Spinal cord (tissue), 10 donors: ENCODE data around the gene ACKR3. TPM values are rescaled to one million over a fixed set of nuclear protein-coding genes. Genes with fewer than 3 reads are reported as not detected.

Source experiments
- DNase-seq, 6 donors: peaks; one replicate each; pipeline versions ENCODE4 v3.0.0 to v3.0.0-alpha.2; 2013 to 2015; ENCODE audit warnings: low spot score in 6 of 6, low read depth in 4 of 6
- H3K27ac ChIP-seq: one replicate; pipeline ENCODE4 v1.5.1; 2013; ENCODE audit warnings: low read depth, low read length, control low read depth
- H3K27me3 ChIP-seq: one replicate; pipeline ENCODE4 v1.6.1; 2013; ENCODE audit warnings: low read length; ENCODE audit not compliant: control insufficient read depth, insufficient read depth
- H3K36me3 ChIP-seq: one replicate; pipeline ENCODE4 v1.6.1; 2013; ENCODE audit warnings: low read length; ENCODE audit not compliant: control insufficient read depth, insufficient read depth
- H3K4me1 ChIP-seq: one replicate; pipeline ENCODE4 v1.6.1; 2013; ENCODE audit warnings: low read length; ENCODE audit not compliant: control insufficient read depth, insufficient read depth
- H3K4me3 ChIP-seq: one replicate; pipeline ENCODE4 v1.5.1; 2013; ENCODE audit warnings: low read depth, low read length, control low read depth
- H3K9me3 ChIP-seq: one replicate; pipeline ENCODE4 v1.6.1; 2013; ENCODE audit warnings: low read length; ENCODE audit not compliant: control insufficient read depth, insufficient read depth
- whole genome bisulfite sequencing: methylation state at CpG from one replicate; pipeline ENCODE4 v1.1.5; 2013; ENCODE audit warnings: missing lambda C conversion rate; ENCODE audit not compliant: insufficient coverage; 5-methylcytosine and 5-hydroxymethylcytosine counted together
- polyA plus RNA-seq, 2 donors: library from polyadenylated mRNA; unstranded; fragments of 120-200 nt; gene quantifications; one replicate each; pipeline ENCODE4 v1.2.1, GENCODE V29; 2013; ENCODE audit not compliant: insufficient read length in 2 of 2
- total RNA-seq, 2 donors: library from RNA; depleted of rRNA in 1 of 2; stranded (reverse); fragments of 120-200 nt in 1 of 2; fragments of >200 nt in 1 of 2; gene quantifications; one replicate each; pipeline versions ENCODE4 v1.2.3 to v1.2.4, GENCODE V29; 2013 to 2014
- donor health status: healthy.

The ACKR3 gene
- total and polyA plus RNA-seq, 4 donors, result 14.9 to 52.0 (median 29.6) TPM

GRCh38 chr2:236574000-236574399 is 4.4 kb downstream of the ACKR3 start:
- WGBS, result 87% methylated on average over 14 of the region's 14 CpGs
- no peaks in the 10 kb centered on the region for H3K9me3 ChIP-seq
- no peaks in the 10 kb centered on the region for H3K27me3 ChIP-seq
- H3K4me1 ChIP-seq, result peaks cover 68% of the 10 kb centered on the region
- no peak overlapping the region for H3K27ac ChIP-seq
- no peak overlapping the region for H3K4me3 ChIP-seq
- peaks cover 4% of the 10 kb centered on the region for H3K36me3 ChIP-seq
- no peak for DNase-seq

- H3K36me3 ChIP-seq, result peaks cover 4% of the 10 kb centered on the region
- H3K4me3 ChIP-seq, result no peak overlapping the region
- 49% methylated on average over 15 of the region's 18 CpGs for WGBS
- no peak overlapping the region for H3K27ac ChIP-seq
- H3K9me3 ChIP-seq, result no peaks in the 10 kb centered on the region
- H3K4me1 ChIP-seq, result peaks cover 74% of the 10 kb centered on the region
- peak in 2 of 6 donors; percentile 35 to 72 for DNase-seq
- no peaks in the 10 kb centered on the region for H3K27me3 ChIP-seq
Observed at GRCh38 chr2:236574424-236575145, 5.0 kb downstream of the ACKR3 start.

GRCh38 chr2:236575510-236575909 is 5.9 kb downstream of the ACKR3 start:
- Histone ChIP-seq H3K4me1 (peaks cover 84% of the 10 kb centered on the region), H3K27me3 (no peaks in the 10 kb centered on the region), H3K4me3 (no peak overlapping the region), H3K27ac (no peak overlapping the region), H3K36me3 (peaks cover 5% of the 10 kb centered on the region), H3K9me3 (no peaks in the 10 kb centered on the region)
- DNase-seq, result peak in 1 of 6 donors; percentile 49
- 100% methylated on average over 2 of the region's 11 CpGs for WGBS

GRCh38 chr2:236576087-236576486 is 6.5 kb downstream of the ACKR3 start:
- H3K27ac ChIP-seq, result no peak overlapping the region
- H3K4me1 ChIP-seq, result peaks cover 88% of the 10 kb centered on the region
- no peaks in the 10 kb centered on the region for H3K27me3 ChIP-seq
- peak in 2 of 6 donors; percentile 37 to 52 for DNase-seq
- no peaks in the 10 kb centered on the region for H3K9me3 ChIP-seq
- 77% methylated on average over 6 of the region's 8 CpGs for WGBS
- no peak overlapping the region for H3K4me3 ChIP-seq
- H3K36me3 ChIP-seq, result peaks cover 11% of the 10 kb centered on the region

GRCh38 chr2:236576953-236577352 is 7.3 kb downstream of the ACKR3 start:
- WGBS, result 89% methylated on average over 10 of the region's 11 CpGs
- H3K9me3 ChIP-seq, result no peaks in the 10 kb centered on the region
- no peak overlapping the region for H3K4me3 ChIP-seq
- H3K4me1 ChIP-seq, result peaks cover 86% of the 10 kb centered on the region
- H3K27ac ChIP-seq, result no peak overlapping the region
- no peaks in the 10 kb centered on the region for H3K27me3 ChIP-seq
- DNase-seq, result no peak
- H3K36me3 ChIP-seq, result peaks cover 17% of the 10 kb centered on the region

- whole genome bisulfite sequencing, result 73% methylated on average over 21 of the region's 22 CpGs
Observed at GRCh38 chr2:236577481-236578410, 8.1 kb downstream of the ACKR3 start.

GRCh38 chr2:236578411-236578846 is 8.8 kb downstream of the ACKR3 start:
- Histone ChIP-seq H3K4me3 (no peak overlapping the region), H3K4me1 (peaks cover 76% of the 10 kb centered on the region), H3K27me3 (no peaks in the 10 kb centered on the region), H3K27ac (no peak overlapping the region), H3K36me3 (peaks cover 22% of the 10 kb centered on the region), H3K9me3 (no peaks in the 10 kb centered on the region)
- WGBS, result 79% methylated on average over 9 of the region's 15 CpGs
- DNase-seq, result peak in 1 of 6 donors; percentile 66

More at GRCh38 chr2:236577481-236578410, 8.1 kb downstream of the ACKR3 start:
- Histone ChIP-seq H3K27ac (no peak overlapping the region), H3K4me1 (peaks cover 80% of the 10 kb centered on the region), H3K9me3 (no peaks in the 10 kb centered on the region), H3K36me3 (peaks cover 20% of the 10 kb centered on the region), H3K27me3 (no peaks in the 10 kb centered on the region), H3K4me3 (no peak overlapping the region)
- peak in 1 of 6 donors; percentile 79 for DNase-seq

- no peak overlapping the region for H3K27ac ChIP-seq
- H3K9me3 ChIP-seq, result no peaks in the 10 kb centered on the region
- H3K4me3 ChIP-seq, result no peak overlapping the region
- peaks cover 22% of the 10 kb centered on the region for H3K36me3 ChIP-seq
- WGBS, result 84% methylated on average over 9 of the region's 9 CpGs
- peaks cover 69% of the 10 kb centered on the region for H3K4me1 ChIP-seq
- no peak for DNase-seq
- H3K27me3 ChIP-seq, result no peaks in the 10 kb centered on the region
Observed at GRCh38 chr2:236579048-236579745, 9.6 kb downstream of the ACKR3 start.

- Histone ChIP-seq H3K36me3 (peaks cover 22% of the 10 kb centered on the region), H3K4me3 (no peak overlapping the region), H3K4me1 (peaks cover 62% of the 10 kb centered on the region), H3K9me3 (no peaks in the 10 kb centered on the region), H3K27ac (peak overlapping the region; percentile 15), H3K27me3 (no peaks in the 10 kb centered on the region)
- 44% methylated on average over 8 of the region's 9 CpGs for WGBS
- DNase-seq, result peak in 2 of 6 donors; percentile 73 to 83
Observed at GRCh38 chr2:236579746-236580315, 10.2 kb downstream of the ACKR3 start.
